ENCODE results near the gene RBMS3. TPM values are rescaled to one million over a fixed set of nuclear protein-coding genes. Genes with fewer than 3 reads are reported as not detected.

The RBMS3 gene
- total and polyA plus RNA-seq, 2 experiments from 2014 or later, result 3.2 to 7.4 TPM

DNA sequence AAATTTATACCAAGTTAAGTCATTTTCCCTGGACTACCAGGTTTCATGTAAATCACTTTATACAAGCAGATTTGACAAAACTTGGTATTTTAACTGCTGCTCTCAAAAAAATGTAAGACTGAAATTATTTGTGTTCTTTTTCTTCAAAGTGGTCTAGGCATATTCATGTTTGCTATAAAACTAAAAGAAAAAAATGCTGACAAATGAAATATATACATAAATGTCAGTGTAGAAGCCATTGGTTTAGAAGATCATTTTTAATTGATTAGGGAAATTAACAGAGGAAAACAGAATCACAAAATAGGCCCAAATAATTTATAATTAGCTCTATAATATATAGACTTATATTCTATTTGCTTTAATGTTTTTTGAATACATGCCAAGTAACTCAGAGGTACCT, 523.2 kb downstream of the RBMS3 start:
- no peak for TF ChIP-seq NANOG (IDR thresholded peaks at IDR 0.05; ENCODE audit: borderline replicate concordance)
- no peak for TF ChIP-seq POLR2AphosphoS5 (IDR thresholded peaks at IDR 0.05; ENCODE audit: low read depth)
- TF ChIP-seq, protein P1, sequence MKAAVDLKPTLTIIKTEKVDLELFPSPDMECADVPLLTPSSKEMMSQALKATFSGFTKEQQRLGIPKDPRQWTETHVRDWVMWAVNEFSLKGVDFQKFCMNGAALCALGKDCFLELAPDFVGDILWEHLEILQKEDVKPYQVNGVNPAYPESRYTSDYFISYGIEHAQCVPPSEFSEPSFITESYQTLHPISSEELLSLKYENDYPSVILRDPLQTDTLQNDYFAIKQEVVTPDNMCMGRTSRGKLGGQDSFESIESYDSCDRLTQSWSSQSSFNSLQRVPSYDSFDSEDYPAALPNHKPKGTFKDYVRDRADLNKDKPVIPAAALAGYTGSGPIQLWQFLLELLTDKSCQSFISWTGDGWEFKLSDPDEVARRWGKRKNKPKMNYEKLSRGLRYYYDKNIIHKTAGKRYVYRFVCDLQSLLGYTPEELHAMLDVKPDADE (IDR thresholded peaks at IDR 0.05), result no peak
- no peak for TF ChIP-seq EZH2 (IDR thresholded peaks at IDR 0.05; ENCODE audit: low read depth, unreplicated experiment)
- TF ChIP-seq, protein P2, sequence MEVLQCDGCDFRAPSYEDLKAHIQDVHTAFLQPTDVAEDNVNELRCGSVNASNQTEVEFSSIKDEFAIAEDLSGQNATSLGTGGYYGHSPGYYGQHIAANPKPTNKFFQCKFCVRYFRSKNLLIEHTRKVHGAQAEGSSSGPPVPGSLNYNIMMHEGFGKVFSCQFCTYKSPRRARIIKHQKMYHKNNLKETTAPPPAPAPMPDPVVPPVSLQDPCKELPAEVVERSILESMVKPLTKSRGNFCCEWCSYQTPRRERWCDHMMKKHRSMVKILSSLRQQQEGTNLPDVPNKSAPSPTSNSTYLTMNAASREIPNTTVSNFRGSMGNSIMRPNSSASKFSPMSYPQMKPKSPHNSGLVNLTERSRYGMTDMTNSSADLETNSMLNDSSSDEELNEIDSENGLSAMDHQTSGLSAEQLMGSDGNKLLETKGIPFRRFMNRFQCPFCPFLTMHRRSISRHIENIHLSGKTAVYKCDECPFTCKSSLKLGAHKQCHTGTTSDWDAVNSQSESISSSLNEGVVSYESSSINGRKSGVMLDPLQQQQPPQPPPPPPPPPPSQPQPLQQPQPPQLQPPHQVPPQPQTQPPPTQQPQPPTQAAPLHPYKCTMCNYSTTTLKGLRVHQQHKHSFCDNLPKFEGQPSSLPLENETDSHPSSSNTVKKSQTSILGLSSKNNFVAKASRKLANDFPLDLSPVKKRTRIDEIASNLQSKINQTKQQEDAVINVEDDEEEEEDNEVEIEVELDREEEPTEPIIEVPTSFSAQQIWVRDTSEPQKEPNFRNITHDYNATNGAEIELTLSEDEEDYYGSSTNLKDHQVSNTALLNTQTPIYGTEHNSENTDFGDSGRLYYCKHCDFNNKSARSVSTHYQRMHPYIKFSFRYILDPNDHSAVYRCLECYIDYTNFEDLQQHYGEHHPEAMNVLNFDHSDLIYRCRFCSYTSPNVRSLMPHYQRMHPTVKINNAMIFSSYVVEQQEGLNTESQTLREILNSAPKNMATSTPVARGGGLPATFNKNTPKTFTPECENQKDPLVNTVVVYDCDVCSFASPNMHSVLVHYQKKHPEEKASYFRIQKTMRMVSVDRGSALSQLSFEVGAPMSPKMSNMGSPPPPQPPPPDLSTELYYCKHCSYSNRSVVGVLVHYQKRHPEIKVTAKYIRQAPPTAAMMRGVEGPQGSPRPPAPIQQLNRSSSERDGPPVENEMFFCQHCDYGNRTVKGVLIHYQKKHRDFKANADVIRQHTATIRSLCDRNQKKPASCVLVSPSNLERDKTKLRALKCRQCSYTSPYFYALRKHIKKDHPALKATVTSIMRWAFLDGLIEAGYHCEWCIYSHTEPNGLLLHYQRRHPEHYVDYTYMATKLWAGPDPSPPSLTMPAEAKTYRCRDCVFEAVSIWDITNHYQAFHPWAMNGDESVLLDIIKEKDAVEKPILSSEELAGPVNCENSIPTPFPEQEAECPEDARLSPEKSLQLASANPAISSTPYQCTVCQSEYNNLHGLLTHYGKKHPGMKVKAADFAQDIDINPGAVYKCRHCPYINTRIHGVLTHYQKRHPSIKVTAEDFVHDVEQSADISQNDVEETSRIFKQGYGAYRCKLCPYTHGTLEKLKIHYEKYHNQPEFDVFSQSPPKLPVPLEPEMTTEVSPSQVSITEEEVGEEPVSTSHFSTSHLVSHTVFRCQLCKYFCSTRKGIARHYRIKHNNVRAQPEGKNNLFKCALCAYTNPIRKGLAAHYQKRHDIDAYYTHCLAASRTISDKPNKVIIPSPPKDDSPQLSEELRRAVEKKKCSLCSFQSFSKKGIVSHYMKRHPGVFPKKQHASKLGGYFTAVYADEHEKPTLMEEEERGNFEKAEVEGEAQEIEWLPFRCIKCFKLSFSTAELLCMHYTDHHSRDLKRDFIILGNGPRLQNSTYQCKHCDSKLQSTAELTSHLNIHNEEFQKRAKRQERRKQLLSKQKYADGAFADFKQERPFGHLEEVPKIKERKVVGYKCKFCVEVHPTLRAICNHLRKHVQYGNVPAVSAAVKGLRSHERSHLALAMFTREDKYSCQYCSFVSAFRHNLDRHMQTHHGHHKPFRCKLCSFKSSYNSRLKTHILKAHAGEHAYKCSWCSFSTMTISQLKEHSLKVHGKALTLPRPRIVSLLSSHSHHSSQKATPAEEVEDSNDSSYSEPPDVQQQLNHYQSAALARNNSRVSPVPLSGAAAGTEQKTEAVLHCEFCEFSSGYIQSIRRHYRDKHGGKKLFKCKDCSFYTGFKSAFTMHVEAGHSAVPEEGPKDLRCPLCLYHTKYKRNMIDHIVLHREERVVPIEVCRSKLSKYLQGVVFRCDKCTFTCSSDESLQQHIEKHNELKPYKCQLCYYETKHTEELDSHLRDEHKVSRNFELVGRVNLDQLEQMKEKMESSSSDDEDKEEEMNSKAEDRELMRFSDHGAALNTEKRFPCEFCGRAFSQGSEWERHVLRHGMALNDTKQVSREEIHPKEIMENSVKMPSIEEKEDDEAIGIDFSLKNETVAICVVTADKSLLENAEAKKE (CRISPR knock-in tag; IDR thresholded peaks at IDR 0.05), result no peak
- TF ChIP-seq, protein P3, sequence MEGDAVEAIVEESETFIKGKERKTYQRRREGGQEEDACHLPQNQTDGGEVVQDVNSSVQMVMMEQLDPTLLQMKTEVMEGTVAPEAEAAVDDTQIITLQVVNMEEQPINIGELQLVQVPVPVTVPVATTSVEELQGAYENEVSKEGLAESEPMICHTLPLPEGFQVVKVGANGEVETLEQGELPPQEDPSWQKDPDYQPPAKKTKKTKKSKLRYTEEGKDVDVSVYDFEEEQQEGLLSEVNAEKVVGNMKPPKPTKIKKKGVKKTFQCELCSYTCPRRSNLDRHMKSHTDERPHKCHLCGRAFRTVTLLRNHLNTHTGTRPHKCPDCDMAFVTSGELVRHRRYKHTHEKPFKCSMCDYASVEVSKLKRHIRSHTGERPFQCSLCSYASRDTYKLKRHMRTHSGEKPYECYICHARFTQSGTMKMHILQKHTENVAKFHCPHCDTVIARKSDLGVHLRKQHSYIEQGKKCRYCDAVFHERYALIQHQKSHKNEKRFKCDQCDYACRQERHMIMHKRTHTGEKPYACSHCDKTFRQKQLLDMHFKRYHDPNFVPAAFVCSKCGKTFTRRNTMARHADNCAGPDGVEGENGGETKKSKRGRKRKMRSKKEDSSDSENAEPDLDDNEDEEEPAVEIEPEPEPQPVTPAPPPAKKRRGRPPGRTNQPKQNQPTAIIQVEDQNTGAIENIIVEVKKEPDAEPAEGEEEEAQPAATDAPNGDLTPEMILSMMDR (conservative IDR thresholded peaks at IDR 0.05; ENCODE audit: low read depth in 2 of 2), result no peak
- no peak for TF ChIP-seq JUNB (IDR thresholded peaks at IDR 0.05; ENCODE audit: unreplicated experiment)
- no peak for TF ChIP-seq ZNF331 (CRISPR knock-in tag; IDR thresholded peaks at IDR 0.05; ENCODE audit: low read depth)
- TF ChIP-seq STAT1 (IDR thresholded peaks at IDR 0.05; ENCODE audit: unreplicated experiment), result no peak
- TF ChIP-seq CREB1 (CRISPR knock-in tag; IDR thresholded peaks at IDR 0.05; ENCODE audit: low read depth), result no peak
- TF ChIP-seq EZH2phosphoT487 (IDR thresholded peaks at IDR 0.05; ENCODE audit: unreplicated experiment), result no peak
- no peak for TF ChIP-seq ZNF114 (CRISPR knock-in tag; IDR thresholded peaks at IDR 0.05)
- TF ChIP-seq, protein P4, sequence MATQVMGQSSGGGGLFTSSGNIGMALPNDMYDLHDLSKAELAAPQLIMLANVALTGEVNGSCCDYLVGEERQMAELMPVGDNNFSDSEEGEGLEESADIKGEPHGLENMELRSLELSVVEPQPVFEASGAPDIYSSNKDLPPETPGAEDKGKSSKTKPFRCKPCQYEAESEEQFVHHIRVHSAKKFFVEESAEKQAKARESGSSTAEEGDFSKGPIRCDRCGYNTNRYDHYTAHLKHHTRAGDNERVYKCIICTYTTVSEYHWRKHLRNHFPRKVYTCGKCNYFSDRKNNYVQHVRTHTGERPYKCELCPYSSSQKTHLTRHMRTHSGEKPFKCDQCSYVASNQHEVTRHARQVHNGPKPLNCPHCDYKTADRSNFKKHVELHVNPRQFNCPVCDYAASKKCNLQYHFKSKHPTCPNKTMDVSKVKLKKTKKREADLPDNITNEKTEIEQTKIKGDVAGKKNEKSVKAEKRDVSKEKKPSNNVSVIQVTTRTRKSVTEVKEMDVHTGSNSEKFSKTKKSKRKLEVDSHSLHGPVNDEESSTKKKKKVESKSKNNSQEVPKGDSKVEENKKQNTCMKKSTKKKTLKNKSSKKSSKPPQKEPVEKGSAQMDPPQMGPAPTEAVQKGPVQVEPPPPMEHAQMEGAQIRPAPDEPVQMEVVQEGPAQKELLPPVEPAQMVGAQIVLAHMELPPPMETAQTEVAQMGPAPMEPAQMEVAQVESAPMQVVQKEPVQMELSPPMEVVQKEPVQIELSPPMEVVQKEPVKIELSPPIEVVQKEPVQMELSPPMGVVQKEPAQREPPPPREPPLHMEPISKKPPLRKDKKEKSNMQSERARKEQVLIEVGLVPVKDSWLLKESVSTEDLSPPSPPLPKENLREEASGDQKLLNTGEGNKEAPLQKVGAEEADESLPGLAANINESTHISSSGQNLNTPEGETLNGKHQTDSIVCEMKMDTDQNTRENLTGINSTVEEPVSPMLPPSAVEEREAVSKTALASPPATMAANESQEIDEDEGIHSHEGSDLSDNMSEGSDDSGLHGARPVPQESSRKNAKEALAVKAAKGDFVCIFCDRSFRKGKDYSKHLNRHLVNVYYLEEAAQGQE (IDR thresholded peaks at IDR 0.05; ENCODE audit: unreplicated experiment), result no peak
- Histone ChIP-seq H3K9me2 (ENCODE audit: insufficient read depth) (no peaks in the 10 kb centered on the region), H3K4me3 (no peak overlapping the region), H3K36me3 (ENCODE audit: insufficient read depth) (no peaks in the 10 kb centered on the region), H3K79me2 (replicated peaks; ENCODE audit: insufficient read depth) (no peaks in the 10 kb centered on the region), H3F3A (replicated peaks; ENCODE audit: low read depth) (no peaks in the 10 kb centered on the region), H3K4me2 (no peak overlapping the region), H3K27ac (ENCODE audit: low read depth) (no peak overlapping the region), H4K20me1 (replicated peaks; ENCODE audit: insufficient read depth) (no peaks in the 10 kb centered on the region), H2AFZ (no peak overlapping the region), H3K27me3 (ENCODE audit: insufficient read depth) (no peaks in the 10 kb centered on the region), H3K4me1 (ENCODE audit: insufficient read depth) (peaks cover 9% of the 10 kb centered on the region)
- Mint-ChIP-seq H3K27ac (no peak overlapping the region), H3K4me3 (no peak overlapping the region), H3K36me3 (ENCODE audit: low read depth) (no peaks in the 10 kb centered on the region), H3K9me3 (no peaks in the 10 kb centered on the region), H3K27me3 (ENCODE audit: insufficient read depth, low read depth, poor library complexity) (no peaks in the 10 kb centered on the region), H3K4me1 (peaks cover 15% of the 10 kb centered on the region; the same call in 2 of the 3 replicates)
- ATAC-seq (no peak), DNase-seq (ENCODE audit: low spot score) (no peak)
